PC-3 (cell line): Measurements from ENCODE around the gene DHRS1.

ENCODE experiments used
- CTCF ChIP-seq: fragments of 300-600 bp; sonication (generic); conservative IDR thresholded peaks from 2 replicates; pipeline ENCODE4 v1.5.1; 2017; ENCODE audit warnings: antibody characterized with exemption, low read depth, mild to moderate bottlenecking, low read length
- EZH2phosphoT487 ChIP-seq: fragments of 300-600 bp; sonication (generic); IDR thresholded peaks from 2 replicates; pipeline ENCODE4 v1.6.1; 2018; ENCODE audit warnings: mild to moderate bottlenecking, antibody characterized with exemption, low read length, borderline replicate concordance

- no peak for TF ChIP-seq EZH2phosphoT487
- no peak for TF ChIP-seq CTCF
Observed at GRCh38 chr14:24334431-24335291, 35.1 kb upstream of the DHRS1 start, which contains the start of gene ADCY4.
